HCT116 (cell line): ENCODE data around the gene SULT1E1.

Source experiments
- CTCF ChIP-seq, 3 experiments: fragments of 200-600 bp in 1 of 3; sonication (generic) in 1 of 3; IDR thresholded peaks in 2 of 3; conservative IDR thresholded peaks in 1 of 3; 2 replicates each; pipeline ENCODE4 v1.5.1; 2012 to 2017; ENCODE audit warnings: low read depth in 2 of 3, low read length in 2 of 3, antibody characterized with exemption in 1 of 3, borderline replicate concordance in 1 of 3, control low read depth in 1 of 3, mild to moderate bottlenecking in 1 of 3, mixed read lengths in 1 of 3, mixed run types in 1 of 3, moderate library complexity in 1 of 3; ENCODE audit not compliant: insufficient read depth in 1 of 3
- EZH2 ChIP-seq: fragments of 200-600 bp; sonication (generic); IDR thresholded peaks from 2 replicates; pipeline ENCODE4 v1.6.1; 2017; ENCODE audit warnings: antibody characterized with exemption, mixed run types
- POLR2A ChIP-seq: IDR thresholded peaks from 2 replicates; pipeline ENCODE4 v1.7.0; 2011; ENCODE audit warnings: borderline replicate concordance; ENCODE audit not compliant: insufficient read depth, insufficient read length; ENCODE audit errors: extremely low read depth
- POLR2AphosphoS5 ChIP-seq: IDR thresholded peaks from 2 replicates; pipeline ENCODE4 v1.6.1; 2011; ENCODE audit warnings: mild to moderate bottlenecking, low read depth, low read length, moderate library complexity
- RAD21 ChIP-seq: IDR thresholded peaks from 2 replicates; pipeline ENCODE4 v1.6.1; 2012; ENCODE audit warnings: low read depth, mild to moderate bottlenecking
- SIN3A ChIP-seq: IDR thresholded peaks from 2 replicates; pipeline ENCODE4 v1.6.1; 2012; ENCODE audit warnings: low read depth
- TF ChIP-seq, protein P1 (sequence below): IDR thresholded peaks from 2 replicates; pipeline ENCODE4 v1.6.1; 2012; ENCODE audit warnings: low read depth
- TF ChIP-seq, protein P2 (sequence below): IDR thresholded peaks from 2 replicates; pipeline ENCODE4 v1.6.1; 2012
- TF ChIP-seq, protein P3 (sequence below): IDR thresholded peaks from 2 replicates; pipeline ENCODE4 v1.6.1; 2012

DNA sequence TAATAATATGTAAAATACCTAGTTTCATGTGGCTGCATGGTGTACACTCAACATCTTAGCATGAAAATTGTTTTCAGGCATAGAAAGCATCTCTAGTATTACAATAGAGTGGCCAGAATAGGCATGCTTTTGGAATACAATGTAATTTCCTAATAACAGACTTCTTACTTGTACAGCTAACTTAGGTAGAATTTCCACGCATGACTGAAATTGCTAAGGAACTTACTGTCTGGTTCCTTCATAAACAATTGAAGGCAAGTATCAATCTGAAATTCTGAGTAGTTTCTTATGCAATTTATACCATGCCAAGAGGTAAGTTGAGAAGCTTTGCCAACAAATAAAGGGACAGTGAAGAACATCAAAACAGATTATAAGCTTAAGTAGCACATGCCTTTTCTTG lies 26.7 kb downstream of the SULT1E1 start:
- no peak for TF ChIP-seq CTCF (IDR thresholded peaks at IDR 0.05 in 2 of 3, conservative IDR thresholded peaks at IDR 0.05 in 1 of 3; ENCODE audit: borderline replicate concordance in 1 of 3, insufficient read depth in 1 of 3, low read depth in 2 of 3, low read length in 2 of 3)
- TF ChIP-seq EZH2 = no peak
- TF ChIP-seq RAD21 = no peak
- TF ChIP-seq, protein P1, sequence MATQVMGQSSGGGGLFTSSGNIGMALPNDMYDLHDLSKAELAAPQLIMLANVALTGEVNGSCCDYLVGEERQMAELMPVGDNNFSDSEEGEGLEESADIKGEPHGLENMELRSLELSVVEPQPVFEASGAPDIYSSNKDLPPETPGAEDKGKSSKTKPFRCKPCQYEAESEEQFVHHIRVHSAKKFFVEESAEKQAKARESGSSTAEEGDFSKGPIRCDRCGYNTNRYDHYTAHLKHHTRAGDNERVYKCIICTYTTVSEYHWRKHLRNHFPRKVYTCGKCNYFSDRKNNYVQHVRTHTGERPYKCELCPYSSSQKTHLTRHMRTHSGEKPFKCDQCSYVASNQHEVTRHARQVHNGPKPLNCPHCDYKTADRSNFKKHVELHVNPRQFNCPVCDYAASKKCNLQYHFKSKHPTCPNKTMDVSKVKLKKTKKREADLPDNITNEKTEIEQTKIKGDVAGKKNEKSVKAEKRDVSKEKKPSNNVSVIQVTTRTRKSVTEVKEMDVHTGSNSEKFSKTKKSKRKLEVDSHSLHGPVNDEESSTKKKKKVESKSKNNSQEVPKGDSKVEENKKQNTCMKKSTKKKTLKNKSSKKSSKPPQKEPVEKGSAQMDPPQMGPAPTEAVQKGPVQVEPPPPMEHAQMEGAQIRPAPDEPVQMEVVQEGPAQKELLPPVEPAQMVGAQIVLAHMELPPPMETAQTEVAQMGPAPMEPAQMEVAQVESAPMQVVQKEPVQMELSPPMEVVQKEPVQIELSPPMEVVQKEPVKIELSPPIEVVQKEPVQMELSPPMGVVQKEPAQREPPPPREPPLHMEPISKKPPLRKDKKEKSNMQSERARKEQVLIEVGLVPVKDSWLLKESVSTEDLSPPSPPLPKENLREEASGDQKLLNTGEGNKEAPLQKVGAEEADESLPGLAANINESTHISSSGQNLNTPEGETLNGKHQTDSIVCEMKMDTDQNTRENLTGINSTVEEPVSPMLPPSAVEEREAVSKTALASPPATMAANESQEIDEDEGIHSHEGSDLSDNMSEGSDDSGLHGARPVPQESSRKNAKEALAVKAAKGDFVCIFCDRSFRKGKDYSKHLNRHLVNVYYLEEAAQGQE = no peak
- TF ChIP-seq POLR2AphosphoS5 = no peak
- no peak for TF ChIP-seq SIN3A
- TF ChIP-seq, protein P2, sequence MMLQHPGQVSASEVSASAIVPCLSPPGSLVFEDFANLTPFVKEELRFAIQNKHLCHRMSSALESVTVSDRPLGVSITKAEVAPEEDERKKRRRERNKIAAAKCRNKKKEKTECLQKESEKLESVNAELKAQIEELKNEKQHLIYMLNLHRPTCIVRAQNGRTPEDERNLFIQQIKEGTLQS = no peak
- no peak for TF ChIP-seq POLR2A
- TF ChIP-seq, protein P3, sequence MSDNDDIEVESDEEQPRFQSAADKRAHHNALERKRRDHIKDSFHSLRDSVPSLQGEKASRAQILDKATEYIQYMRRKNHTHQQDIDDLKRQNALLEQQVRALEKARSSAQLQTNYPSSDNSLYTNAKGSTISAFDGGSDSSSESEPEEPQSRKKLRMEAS = no peak
